GM18508 (cell line): ENCODE data around the gene SLC28A1.

ENCODE experiments used
- ATAC-seq: cut with Tn5 transposase; IDR thresholded peaks from one replicate; pipeline ENCODE4 v1.9.1; 2021; ENCODE audit warnings: moderate number of reproducible peaks; ENCODE audit not compliant: insufficient read depth, unreplicated experiment

Gene SLC28A1

DNA sequence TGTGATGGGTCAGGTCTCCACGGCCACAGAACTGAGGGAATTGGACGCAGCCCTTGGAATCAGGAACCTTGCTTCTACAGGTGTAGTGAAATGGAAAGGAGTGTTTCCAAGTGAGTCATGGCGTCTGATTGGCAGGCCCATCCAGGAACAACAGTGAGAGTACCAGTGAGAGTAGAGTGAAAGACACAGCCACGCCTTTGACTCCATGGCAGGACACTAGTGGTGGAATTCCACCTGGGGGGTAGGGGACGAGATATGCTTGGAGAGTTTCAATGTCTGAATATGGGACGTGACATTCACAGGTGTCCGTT is 3.0 kb upstream of the SLC28A1 start:
- no peak for ATAC-seq

- ATAC-seq = no peak
Observed at GRCh38 chr15:84883466-84883865, 996 bp upstream of the SLC28A1 start.

GRCh38 chr15:84885801-84886200 is 1.3 kb downstream of the SLC28A1 start:
- no peak for ATAC-seq

- ATAC-seq = no peak
Observed at GRCh38 chr15:84886211-84886983, 1.9 kb downstream of the SLC28A1 start.

DNA sequence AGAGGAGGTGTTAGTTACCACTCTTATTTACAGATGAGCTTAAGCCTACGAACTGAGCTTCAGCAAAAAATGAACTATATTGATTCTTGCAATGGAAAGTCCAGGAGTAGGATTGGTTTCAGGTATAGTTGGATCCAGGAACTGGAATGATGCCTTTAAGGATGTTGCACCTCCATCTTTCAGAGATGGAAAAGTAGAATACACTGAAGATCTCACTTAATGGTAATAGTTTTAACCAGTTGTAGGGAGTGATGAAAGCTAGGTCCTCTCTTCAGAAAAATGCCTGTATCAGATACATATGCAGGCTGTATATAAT is 2.5 kb downstream of the SLC28A1 start:
- no peak for ATAC-seq

GRCh38 chr15:84887938-84888337 is 3.5 kb downstream of the SLC28A1 start:
- no peak for ATAC-seq

GRCh38 chr15:84888639-84889038 is 4.2 kb downstream of the SLC28A1 start:
- ATAC-seq = no peak

- no peak for ATAC-seq
Observed at GRCh38 chr15:84889313-84889990, 5.0 kb downstream of the SLC28A1 start.

DNA sequence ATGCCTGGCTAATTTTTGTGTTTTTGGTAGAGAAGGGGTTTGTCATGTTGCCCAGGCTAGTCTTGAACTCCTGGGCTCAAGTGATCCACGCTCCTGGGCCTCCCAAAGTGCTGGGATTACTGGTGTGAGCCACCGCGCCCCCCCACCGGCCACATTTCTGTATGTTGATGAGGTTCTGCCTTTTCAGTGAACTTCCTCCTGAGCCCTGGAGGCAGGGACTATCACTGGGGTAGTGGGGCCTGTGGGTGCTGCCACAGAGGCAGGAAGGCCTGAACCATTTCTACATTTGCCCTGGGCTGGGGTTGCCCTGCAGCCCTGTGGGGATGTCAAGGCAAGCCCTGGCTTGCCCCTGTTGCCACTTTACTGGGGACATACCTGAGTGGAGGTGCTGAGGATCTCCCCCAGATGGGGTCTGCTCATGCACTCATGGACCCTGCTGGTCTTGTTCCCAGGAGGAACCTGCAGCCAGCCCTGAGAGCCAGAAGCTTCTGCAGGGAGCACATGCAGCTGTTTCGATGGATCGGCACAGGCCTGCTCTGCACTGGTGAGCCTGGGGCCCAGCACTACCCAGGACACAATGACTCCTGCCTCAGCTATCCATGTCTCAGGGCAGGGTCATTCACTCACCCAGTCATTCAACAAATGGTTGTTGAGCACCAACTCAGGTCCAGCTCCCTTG is 5.7 kb downstream of the SLC28A1 start:
- ATAC-seq = no peak

DNA sequence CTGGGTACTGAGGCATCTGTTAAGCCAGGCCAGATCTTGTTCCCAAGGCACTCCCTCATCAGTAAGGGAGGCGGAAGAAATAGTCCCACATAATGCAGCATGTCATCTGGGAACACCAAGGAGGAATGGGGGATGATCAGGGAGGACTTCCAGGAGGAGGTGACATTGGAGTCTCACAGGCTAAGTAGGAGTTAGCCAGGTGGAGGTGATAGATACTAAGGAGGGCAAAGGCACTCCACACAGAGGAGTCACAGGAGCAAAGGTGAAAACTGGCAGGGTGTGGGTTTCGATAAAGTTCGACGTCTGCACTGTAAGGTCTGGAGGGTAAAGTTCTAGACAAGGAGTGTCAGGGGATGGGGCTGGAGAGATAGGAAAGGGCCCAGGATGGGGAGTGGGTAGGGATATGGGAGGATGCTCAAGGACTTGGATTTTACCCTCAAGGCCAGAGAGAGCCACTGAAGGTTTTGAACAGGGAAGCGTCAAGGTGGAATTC is 6.3 kb downstream of the SLC28A1 start:
- no peak for ATAC-seq

DNA sequence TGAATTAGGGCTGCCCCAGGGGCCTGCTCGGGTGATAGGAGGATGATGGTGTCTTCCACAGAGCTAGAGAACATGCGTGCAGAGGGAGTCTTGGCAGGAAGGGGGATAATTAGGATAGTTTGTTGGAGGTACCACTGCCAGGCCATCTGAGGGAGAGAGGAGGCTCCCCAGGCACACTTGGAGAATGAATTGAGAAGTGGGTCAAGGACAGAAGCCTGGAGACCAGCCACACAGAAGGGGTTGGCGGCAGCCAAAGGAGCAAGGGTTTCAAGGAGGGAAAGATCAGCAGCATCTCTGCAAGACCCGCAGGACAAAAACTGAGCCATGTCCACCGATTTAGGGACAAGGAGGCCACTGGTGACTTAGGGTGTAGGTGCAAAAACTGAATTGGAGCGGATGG is 6.9 kb downstream of the SLC28A1 start:
- no peak for ATAC-seq

GRCh38 chr15:84892786-84893307 is 8.4 kb downstream of the SLC28A1 start:
- no peak for ATAC-seq

DNA sequence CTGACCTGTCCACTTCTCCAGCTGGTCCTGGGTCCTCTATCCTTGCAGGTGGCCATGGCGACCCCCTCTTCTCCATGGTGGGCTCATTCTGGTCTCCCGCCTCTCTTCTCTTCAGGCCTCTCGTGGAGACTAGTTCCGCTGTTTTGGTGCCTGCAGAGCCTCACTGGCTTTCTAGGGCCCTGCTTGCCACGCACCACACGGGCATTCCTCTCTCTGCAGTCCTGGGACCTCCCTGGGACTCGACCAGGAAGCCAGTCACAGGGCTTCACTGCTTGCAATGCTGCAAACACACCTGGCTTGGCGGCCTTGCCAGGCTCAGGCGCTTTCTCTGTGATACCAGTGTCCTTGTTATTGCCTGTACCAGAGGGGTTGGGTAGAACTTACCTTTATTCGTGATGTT is 9.1 kb downstream of the SLC28A1 start:
- no peak for ATAC-seq

GRCh38 chr15:84894736-84895425 is 10.4 kb downstream of the SLC28A1 start:
- ATAC-seq = no peak

- no peak for ATAC-seq
Observed at GRCh38 chr15:84898761-84899160, 14.3 kb downstream of the SLC28A1 start.

- no peak for ATAC-seq
Observed at GRCh38 chr15:84899750-84900149, 15.3 kb downstream of the SLC28A1 start.

DNA sequence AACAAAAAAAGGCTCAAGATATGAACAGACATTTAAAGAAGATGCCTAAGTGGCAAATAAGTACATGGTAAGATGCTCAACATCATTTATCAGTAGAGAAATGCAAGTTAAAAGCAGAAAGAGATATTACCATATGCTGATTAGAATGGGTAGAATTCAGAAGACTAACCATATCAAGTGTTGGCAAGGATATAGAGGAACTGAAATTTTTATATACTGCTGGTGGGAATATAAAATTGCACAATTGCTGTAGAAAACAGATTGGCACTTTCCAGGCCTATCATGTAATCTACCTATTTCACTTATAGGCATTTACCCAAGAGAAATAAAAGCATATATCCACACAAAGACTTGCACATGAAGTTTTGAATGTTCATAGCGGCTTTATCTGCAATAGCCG is 17.1 kb downstream of the SLC28A1 start:
- no peak for ATAC-seq

- no peak for ATAC-seq
Observed at GRCh38 chr15:84903751-84904150, 19.3 kb downstream of the SLC28A1 start.

DNA sequence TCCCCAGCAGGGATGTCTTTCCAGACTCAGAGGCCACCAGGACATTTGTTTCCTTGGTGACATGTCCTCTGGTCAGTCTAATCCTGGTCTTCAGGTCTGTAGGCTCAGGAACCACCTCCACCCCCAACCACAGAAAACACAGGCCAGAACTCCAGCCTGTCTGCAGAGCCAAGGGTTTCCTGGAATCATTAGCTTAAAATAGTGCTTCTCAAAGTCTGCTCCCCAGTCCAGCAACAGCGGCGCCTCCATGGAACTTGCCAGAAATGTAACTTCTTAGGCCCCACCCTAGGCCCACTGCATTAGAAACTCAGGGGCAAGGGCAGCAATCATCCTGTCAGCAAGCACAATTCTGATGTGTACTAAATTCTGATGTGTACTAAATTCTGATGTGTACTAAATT is 20.0 kb downstream of the SLC28A1 start:
- no peak for ATAC-seq

DNA sequence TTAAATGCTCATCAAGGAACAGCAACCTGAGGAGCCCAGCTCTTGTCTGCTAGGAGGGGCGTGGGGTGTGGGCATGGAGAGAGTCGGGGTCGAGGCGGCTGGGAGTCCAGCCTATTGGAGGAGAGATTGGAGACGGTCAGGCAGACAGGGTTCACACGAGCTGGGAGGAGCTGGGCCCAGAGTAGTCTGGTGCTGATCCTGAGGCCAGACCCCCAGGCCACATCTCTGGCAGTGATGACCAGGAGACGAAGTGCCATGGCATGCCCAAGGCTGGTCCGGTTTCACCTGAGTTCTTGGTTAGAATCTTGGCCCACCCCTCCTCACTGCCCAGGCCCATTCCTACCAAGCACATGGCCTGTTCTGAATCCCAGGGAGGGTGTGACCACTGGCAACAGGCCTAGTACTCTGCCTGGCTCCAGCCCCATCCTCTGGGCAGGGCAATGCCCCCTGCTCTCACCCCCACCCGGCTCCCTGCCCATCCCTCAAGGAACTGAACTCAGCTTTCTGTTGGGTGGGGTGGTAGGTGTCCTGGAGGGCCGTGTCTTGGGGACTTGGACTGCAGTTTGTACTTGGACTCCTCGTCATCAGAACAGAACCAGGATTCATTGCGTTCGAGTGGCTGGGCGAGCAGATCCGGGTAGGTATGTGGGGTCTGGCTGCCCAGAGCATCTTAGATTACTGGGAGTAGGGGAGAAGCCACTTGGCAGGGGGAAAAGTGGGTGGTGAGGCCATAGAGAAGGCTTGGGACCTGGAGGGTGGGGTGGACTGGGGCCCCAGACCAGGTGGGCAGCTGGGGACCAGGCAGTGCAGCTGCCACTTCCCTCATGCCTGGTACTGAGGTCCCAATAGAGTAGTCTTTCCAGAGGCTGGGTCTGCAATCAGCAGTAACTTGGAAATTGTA is 20.8 kb downstream of the SLC28A1 start:
- no peak for ATAC-seq
